NCI-H1092 (cell line): ENCODE measurements around the gene PPP6C.
"Not testable (repeated sequence)": the region's sequence is repeated elsewhere in the genome, so short reads cannot be mapped to it uniquely, and the experiment has no call there.

ENCODE experiments used
- DNase-seq: peaks from one replicate; lab custom pipeline; 2025; lab: John Stamatoyannopoulos, UW

Gene PPP6C

DNA sequence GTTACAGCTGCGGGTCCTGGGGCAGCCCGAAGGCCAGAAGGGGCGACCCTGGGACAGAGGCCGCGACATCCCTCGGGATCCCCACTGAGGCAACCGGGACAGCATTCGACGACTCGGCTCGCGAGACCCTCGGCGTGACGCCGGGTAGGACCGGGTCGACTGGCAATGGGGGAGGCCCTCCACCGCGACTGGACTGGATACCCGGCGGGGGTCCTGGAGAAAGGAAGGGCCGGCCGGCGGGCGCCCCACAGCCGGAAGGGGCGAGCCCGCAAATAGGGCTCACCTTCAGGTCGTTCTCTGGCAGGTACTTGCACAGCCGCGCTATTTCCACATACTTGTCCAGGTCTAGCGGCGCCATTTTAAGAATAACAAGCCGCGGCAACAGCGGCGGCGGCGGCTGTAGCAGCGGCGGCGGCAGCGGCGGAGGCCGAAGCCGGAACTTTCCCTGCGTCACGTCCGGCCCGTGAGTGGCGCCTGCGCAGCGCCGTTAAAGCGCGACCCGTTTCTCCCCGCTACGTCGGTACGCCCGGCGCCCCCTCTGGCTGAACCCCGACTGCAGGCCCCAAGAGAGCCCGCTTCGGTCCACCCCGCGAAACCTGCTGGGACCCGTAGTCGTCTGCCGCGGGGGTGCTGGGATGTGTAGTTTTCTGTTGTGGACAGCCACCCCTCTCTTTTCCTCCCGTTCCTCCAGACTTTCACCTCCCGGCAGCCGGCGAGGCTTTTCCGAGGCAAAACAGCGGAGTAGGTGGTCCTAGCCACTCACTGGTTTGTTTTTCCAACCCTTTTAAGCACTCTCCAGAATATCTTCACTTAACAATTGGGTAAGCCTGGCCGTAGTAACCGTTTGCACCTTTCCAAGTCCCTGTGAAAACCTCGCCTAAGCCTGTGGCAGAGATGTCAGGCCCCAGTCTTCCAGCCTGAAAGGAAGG lies at the start of gene PPP6C:
Gene PPP6C (minus strand): TSS at position 443 of the 929 bp plus-strand sequence. CDS start 85 bp downstream, at position 358.
- peak; percentile 95 for DNase-seq

DNA sequence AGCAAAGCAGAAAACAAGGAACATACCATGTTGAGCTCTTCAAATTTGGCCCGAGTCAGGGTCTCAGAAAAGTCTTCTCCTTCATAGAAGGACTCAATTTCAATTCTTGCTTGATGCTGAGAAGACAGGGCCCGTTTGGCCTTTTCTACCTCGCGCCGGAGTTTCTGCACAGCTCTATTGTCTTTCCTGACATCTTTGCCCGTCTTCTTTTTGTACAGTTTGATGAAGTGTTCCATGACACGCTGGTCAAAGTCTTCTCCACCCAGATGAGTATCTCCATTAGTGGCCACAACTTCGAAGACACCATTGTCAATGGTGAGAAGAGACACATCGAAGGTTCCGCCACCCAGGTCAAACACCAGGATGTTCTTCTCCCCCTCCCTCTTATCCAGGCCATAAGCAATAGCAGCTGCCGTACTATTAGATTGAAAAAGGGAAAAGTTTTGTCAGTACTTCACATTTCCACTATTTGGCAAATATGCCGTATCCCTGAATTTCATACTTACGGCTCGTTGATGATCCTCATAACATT lies 49.4 kb upstream of the PPP6C start:
- DNase-seq = no peak

DNA sequence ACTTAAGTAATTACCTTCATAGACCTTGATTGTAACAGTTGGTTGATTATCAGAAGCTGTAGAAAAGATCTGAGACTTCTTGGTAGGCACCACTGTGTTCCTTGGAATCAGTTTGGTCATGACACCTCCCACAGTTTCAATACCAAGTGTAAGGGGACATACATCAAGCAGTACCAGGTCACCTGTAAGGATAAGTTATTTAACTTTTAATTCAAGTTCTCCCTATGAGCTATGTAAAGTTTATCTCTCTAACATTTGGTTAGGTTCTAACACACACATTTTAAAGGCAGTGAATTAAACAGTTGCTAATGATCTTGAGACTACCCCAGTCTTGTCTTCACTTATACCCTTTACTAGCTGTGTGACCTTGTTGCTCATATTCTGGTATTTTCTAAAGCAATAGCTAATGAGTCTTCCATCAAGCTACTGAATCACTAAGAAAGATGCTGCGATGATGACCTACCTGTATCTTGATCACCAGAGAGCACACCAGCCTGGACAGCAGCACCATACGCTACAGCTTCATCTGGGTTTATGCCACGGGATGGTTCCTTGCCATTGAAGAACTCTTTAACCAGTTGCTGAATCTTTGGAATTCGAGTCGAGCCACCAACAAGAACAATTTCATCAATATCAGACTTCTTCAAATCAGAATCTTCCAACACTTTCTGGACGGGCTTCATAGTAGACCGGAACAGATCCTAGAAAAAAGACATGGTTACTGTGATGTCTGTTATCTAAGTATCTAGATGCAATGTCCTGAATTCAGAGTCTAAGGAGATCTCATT lies 48.7 kb upstream of the PPP6C start:
- no peak for DNase-seq

DNA sequence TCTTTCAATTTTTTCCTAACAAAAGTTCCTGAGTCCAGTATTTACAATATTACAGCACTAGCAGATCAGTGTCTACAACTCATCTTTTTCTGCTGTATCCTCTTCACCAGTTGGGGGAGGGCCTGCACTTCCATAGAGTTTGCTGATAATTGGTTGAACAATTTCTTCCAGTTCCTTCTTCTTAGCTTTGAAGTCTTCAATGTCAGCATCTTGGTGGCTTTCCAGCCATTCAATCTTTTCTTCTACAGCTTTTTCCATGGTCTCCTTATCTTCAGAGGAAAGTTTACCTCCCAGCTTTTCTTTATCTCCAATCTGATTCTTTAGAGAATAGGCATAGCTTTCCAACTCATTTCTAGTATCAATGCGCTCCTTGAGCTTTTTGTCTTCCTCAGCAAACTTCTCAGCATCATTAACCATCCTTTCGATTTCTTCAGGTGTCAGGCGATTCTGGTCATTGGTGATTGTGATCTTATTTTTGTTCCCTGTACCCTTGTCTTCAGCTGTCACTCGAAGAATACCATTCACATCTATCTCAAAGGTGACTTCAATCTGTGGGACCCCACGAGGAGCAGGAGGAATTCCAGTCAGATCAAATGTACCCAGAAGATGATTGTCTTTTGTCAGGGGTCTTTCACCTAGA lies 47.0 kb upstream of the PPP6C start:
- not testable (repeated sequence) for DNase-seq

DNA sequence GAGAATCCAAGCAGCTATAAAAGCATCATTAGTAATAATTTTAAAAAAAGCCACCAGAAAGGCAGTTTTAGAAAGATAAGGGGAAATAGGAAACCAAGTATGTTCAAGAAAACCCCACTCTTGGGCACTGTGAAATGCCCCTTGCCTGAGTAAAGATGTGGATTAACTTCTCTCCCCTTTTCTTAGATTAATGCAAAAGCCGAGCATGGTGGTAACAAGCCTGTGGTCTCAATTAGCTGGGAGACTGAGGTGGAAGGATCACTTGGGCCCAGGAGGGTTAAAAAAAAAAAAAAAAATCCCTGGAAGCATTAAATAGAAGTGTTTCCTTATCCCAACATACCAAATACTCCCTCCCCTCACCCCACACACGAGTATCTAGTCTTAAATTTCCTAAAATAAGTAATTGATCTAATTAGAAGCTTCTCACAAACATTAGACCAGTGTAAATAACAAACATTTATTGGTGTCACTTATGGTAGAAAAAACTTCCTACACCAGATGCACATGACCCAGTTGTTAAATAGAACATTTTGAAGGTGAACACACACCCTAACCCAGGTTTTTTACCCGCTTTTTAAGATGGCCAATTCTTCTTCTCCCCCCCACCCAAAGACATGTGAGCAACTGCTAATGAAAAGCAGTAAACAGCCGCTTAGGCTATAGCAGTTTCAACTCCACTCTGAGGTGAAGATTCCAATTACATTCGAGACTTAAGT lies 46.4 kb upstream of the PPP6C start:
- no peak for DNase-seq

DNA sequence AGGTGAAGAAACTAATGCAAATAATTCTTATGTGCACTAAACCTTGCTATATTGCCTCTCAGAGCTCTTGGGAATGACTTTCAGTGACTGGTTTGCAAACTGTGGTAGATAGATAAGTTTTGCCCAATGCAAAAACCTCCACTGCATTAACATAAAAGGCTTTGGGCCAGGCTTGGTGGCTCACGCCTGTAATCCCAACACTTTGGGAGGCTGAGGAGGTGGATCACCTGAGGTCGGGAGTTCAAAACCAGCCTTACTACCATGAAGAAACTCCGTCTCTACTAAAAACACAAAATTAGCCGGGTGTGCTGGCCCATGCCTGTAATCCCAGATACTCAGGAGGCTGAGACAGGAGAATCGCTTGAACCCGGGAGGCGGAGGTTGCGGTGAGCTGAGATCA lies 44.5 kb upstream of the PPP6C start:
- DNase-seq = not testable (repeated sequence)

DNA sequence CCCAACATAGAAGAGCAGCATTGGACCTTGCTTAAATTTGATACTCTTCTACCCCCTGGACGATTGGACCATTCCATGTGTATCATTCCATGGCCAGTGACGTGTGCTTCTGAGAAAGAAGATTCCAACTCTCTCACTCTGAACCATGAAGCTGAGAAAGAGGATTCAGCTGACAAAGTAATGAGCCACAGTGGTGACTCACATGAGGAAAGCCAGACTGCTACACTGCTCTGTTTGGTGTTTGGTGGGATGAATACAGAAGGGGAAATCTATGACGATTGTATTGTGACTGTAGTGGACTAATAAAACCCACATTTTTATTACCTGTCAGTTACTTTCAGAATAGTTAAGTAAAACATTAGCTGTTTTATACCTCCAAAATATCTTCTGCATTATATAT lies 44.1 kb upstream of the PPP6C start:
- DNase-seq = no peak

DNA sequence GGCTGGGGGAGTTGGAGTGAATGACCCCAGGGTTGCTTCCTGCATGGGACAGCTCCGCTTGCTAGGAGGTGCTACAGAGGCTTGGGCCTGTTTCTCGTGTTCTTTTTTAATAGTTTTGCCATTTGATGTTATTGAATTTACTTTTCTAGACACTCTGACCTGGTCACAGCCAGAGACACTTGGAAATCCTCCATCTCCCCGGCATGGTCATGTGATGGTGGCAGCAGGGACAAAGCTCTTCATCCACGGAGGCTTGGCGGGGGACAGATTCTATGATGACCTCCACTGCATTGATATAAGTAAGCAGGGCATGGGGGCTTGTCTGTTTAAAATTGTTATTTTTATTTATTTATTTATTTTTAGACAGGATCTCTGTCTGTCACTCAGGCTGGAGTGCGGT lies 38.2 kb upstream of the PPP6C start:
- DNase-seq = no peak

DNA sequence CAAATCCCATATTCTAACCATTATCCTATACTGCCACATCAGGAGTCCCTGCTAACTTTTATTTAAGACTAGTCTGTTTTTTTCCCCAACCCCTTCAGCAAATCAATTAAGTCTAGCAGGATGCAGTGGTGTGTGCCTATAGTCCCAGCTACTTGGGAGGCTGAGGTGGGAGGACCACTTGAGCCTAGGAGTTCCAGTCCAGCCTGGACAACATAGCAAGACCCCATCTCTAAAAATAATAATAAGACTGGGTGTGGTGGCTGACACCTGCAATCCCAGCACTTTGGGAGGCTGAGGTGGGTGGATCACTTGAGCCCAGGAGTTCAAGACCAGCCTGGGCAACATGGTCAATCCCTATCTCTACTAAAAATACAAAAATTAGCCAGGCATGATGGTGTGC lies 35.3 kb upstream of the PPP6C start:
- DNase-seq = not testable (repeated sequence)

DNA sequence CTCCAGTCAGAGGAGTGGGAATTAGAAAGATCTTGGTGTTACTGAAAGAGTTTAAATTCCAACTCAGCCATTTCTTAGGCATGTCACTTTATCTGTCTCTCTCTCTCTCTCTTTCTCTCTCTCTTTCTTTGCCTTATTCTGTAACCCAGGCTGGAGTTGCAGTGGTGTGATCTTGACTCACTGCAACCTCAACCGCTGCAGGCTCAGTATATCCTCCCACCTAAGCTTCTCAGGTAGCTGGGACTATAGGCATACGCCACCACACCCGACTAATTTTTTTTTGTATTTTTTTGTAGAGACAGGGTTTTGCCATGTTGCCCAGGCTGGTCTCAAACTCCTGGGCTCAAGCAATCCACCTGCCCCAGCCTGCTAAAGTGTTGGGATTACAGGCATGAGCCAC lies 29.0 kb upstream of the PPP6C start:
- no peak for DNase-seq

DNA sequence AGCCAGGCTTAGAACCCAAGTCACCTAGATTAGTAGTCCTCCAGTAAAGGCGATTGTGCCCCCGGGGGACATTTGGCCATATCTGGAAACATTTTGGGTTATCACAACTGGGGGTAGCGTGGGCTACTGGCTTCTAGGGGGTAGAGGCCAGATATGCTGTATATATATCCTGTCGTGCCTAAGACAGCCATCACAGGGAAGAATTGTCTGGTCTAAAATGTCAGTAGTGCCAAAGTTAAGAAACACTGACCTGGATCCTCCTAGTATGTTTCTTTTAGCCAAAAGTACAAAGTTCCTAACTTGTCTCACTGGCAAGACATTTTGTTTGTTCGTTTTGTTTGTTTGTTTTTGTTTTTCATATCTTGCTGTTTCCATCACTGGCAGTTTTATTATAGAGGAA lies 24.6 kb upstream of the PPP6C start:
- DNase-seq = no peak

DNA sequence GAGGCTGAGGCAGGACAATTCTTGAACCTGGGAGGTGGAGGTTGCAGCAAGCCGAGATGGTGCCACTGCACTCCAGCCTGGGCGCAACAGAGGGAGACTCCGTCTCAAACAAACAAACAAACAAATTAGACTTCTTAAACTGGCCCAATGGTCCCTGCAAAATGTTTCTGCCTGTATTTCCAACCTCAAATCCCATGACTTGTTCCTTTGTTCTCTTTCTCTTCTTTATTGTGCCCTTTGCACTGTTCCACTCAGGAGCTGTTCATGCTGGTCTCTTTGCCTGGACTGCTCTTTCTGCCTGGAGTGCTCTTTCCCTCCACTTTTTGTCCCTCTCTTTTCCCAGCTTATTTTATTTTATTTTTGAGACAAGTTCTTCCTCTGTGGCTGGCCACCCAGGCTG lies 14.9 kb upstream of the PPP6C start:
- DNase-seq = no peak

DNA sequence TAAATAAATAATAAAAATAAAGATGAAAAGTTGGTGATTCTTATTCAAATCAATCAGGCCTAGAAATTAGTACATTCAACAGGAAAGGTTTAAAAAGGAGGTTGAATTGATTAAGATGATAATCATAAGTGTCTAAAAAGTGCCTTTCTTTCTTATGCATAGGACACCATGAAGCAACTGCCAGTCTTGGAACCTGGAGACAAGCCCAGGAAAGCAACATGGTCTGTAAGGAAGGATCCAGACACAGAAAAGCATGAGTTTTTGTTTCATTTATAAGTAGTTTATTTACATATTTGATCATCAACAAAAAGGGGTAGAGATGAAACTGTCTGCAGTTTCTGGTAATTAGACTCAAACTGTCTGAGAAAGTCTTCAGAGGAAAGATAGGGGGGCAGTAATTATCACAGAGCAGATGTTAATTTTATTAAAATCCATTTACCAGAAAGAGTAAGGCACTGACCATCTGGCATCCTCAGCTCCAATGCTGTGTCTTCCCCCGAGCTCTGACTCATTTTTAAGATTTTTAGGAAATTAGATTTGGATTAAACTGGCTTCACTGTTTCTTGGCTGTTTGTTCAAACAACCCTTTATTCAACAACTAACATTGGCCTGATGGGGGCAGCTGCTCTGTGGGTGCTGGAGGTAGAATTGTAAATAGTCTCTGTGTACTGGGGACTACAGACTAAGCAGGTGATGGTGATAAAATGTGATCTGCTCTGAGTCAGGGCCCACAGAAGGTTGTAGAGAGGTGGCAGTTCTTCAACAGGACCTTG lies 13.4 kb upstream of the PPP6C start:
- no peak for DNase-seq

DNA sequence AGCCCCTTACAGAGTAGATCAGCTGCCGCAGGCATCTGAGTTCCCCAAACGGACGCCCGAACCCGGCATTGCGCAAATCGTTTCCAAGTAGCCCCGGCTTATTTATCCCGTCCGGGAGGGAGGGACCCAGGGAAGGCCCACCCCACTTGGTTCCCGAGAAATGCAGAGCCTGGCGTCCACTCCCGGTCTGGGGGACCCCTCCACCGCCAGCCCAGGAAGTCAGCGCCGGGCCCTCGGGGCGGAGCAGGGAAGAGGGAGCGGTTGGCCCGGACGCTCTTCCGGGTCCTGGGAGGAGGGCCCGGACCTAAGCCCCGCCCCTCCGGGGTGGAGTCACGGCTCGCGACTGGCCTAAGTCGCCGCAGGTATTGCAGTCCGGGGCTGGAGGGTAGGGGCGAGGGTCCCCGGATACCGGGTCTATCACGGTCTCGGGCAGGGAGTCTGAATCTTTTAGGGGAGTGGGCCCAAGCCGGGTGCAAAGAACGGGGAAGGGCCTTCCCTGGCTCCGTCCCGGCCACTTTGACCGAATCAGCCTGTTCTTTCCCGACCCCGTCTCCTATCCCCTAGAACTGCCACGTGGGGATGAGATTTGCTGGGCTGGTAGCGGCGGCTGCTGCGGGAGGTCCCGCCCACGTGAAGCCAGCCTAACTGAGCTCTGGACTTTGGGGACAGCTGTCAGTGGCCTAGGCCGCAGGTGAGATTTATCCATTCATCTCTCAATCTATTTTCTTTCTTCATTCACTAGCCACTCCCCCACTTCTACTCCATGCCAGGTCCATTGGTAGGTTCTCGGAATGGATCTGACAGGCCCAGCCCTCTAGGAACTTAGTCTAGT lies 10.8 kb upstream of the PPP6C start, which contains the start of gene RABEPK:
Gene RABEPK (plus strand): TSS at position 327 of the 832 bp plus-strand sequence. CDS start 2,472 bp downstream, outside the sequence.
- DNase-seq = peak; percentile 86

DNA sequence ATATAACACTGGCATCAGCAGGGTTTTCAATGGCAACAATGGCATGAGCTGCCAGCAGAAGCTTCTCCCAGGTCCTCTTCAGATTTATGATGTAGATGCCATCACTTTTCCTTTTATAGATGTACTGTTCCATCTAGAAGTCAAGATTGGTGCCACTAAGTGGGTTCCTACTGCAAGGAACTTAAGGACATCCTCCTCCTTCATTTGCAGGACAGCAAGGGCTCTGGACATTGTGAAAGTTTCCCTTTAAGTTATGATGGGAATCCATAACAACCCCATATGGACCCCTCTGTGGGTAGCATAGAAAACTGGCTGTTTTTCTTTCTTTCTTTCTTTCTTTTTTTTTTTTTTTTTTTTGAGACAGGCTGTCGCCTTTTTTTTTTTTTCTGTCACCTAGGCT lies 6.0 kb upstream of the PPP6C start:
- not testable (repeated sequence) for DNase-seq

DNA sequence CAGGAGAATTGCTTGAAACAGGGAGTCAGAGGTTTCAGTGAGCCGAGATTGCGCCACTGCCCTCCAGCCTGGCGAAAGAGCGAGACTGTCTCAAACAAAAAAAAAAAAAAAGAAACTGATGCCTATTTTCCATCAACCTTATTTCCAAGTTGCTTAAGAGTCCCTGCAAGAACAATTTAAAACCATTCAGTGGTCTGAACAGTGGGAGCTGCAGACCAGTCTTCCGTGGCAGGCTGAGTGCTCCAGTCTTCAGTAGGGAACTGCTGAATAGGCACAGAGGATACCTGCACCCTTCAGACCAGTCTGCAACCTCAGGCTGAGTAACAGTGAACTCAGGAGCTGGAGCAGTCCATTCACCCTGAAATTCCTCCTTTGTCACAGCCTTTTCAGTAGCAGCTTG lies 4.9 kb upstream of the PPP6C start:
- not testable (repeated sequence) for DNase-seq

DNA sequence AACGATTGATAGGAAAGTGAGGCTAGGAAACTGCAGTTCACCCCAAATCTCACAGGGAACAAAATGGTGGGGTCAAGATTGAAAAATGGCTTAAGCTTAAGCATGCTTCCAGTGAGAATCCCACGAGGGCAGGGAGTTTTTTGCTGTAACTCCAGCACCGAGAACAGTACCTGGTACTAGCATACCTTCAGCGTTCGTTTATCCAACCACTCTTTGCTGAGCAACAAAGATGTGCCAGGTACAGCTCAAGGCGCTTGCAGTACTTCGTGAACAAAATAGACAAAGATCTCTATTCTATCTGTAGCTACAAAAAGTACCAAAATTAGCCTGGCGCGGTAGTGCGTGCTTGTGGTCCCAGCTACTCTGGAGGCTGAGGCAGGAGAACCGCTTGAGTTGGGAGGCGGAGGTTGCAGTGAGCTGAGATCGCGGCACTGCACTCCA lies 778 bp upstream of the PPP6C start:
- DNase-seq = no peak

DNA sequence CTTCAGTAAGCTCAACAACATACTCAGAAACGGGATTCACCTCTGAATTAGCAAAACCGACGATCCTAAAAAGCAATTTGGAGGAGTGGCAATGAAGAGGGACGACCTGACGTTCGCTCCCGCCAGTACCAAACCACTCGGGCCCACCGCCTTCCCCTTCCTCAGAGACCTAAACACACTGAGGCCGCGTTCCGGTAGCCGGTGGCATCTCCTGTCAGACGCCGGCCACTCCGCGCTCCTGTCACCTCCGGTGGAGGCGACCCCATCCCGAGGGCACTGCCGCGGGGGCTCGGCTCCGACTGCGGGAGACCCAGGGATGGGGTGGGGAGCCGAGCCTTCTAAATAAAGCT lies 617 bp downstream of the PPP6C start:
- no peak for DNase-seq

DNA sequence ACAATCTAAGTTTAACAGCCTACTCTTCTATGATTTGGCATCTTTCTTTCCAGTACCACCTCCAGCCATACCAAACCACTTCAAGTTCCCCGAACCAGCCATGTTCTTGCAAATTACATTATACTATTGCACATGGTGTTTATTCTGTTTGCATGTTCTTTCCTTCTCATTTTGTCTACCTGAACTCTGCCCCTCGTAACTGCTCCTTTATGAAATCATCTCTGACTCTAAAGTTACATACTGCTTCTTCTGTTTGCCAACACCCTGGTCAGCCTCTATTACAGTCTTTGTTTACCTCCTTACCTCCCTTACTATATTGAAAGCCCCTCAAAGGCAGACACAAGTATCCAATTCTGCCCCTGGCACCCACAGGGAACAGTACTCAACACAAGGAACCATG lies 6.0 kb downstream of the PPP6C start:
- DNase-seq = no peak

DNA sequence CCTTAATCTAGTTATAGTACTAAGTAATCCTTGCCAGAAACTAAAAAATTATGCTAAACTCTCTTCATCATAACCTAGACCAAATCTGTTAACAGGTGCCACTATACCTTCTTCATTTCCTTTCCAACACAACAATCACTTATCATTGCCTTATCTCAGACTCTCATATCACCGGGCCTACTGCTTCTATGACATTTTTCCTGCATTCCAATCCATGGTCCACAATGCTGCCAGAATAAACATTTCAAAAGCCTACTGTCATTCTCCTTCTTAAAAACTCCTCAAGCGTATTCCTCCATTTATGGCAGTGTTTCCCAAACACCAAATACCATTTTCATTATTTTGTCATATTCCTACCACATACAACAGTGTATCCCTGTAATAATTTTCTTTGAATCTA lies 6.5 kb downstream of the PPP6C start:
- DNase-seq = no peak
